ENCODE data around the gene OTOP1.

- TF ChIP-seq CTCF (IDR thresholded peaks at IDR 0.05; ENCODE audit: poor library complexity) = no peak
- no peak for TF ChIP-seq EZH2phosphoT487 (IDR thresholded peaks at IDR 0.05; ENCODE audit: low read depth, severe bottlenecking, unreplicated experiment)
- no peak for TF ChIP-seq EZH2 (IDR thresholded peaks at IDR 0.05; ENCODE audit: borderline replicate concordance)
Measured at GRCh38 chr4:4259484-4260100, 32.9 kb upstream of the OTOP1 start.

All from hepatocyte (in vitro differentiated cells).